Heart left ventricle (tissue), 16 donors: ENCODE results near the gene DDX47. TPM values are rescaled to one million over a fixed set of nuclear protein-coding genes. Genes with fewer than 3 reads are reported as not detected.

Experiments
- ATAC-seq, 4 donors: fragments of 200-7000 bp; cut with Tn5 transposase; one replicate each; pipeline ENCODE4 v1.9.1; 2020 to 2022; ENCODE audit warnings: moderate library complexity in 4 of 4, mild to moderate bottlenecking in 3 of 4, moderate number of reproducible peaks in 1 of 4
- DNase-seq, 5 donors: peaks; one replicate each; pipeline ENCODE4 v3.0.0-alpha.2; 2020
- H3K27ac ChIP-seq, 12 donors: fragments of 200-600 bp; sonication (generic) in 4 of 12; one replicate each; pipeline versions ENCODE4 v1.5.0 to v1.8.0; 2016 to 2022; ENCODE audit warnings: mild to moderate bottlenecking in 2 of 12
- H3K27me3 ChIP-seq, 9 donors: fragments of 200-600 bp; sonication (generic) in 2 of 9; one replicate each; pipeline versions ENCODE4 v1.5.1 to v1.8.0; 2016 to 2022; ENCODE audit warnings: mild to moderate bottlenecking in 3 of 9
- H3K36me3 ChIP-seq, 9 donors: fragments of 200-600 bp; sonication (generic) in 2 of 9; one replicate each; pipeline versions ENCODE4 v1.5.0 to v1.8.0; 2018 to 2022; ENCODE audit warnings: mild to moderate bottlenecking in 2 of 9
- H3K4me1 ChIP-seq, 12 donors: fragments of 200-600 bp; sonication (generic) in 4 of 12; one replicate each; pipeline versions ENCODE4 v1.5.0 to v1.8.0; 2016 to 2022; ENCODE audit warnings: mild to moderate bottlenecking in 3 of 12
- H3K4me3 ChIP-seq, 12 donors: fragments of 200-600 bp; sonication (generic) in 4 of 12; one replicate each; pipeline versions ENCODE4 v1.5.0 to v1.8.0; 2017 to 2022; ENCODE audit warnings: mild to moderate bottlenecking in 9 of 12, moderate library complexity in 4 of 12
- H3K9me3 ChIP-seq, 12 donors: fragments of 200-600 bp; sonication (generic) in 4 of 12; one replicate each; pipeline versions ENCODE4 v1.5.0 to v1.8.0; 2016 to 2022; ENCODE audit warnings: mild to moderate bottlenecking in 1 of 12
- CTCF ChIP-seq, 12 donors: fragments of 200-600 bp; sonication (generic) in 4 of 12; IDR thresholded peaks; one replicate each; pipeline versions ENCODE4 v1.5.0 to v1.8.0; 2018 to 2022; ENCODE audit warnings: antibody characterized with exemption in 12 of 12, mild to moderate bottlenecking in 5 of 12
- POLR2A ChIP-seq, 2 donors: fragments of 450-650 bp; IDR thresholded peaks; one replicate each; pipeline ENCODE4 v1.6.1; 2017; ENCODE audit warnings: antibody characterized with exemption in 2 of 2, mild to moderate bottlenecking in 2 of 2, moderate library complexity in 2 of 2
- WGBS, 4 donors: extraction: QIAGEN DNeasy Blood & Tissue Kit in 2 of 4; methylation state at CpG; one replicate each; pipeline versions ENCODE4 v1.1.5 to v1.1.7; 2013 to 2018; 5-methylcytosine and 5-hydroxymethylcytosine counted together
- intact Hi-C, 10 donors: fragments of 100-400 bp; cut with DNase I; formaldehyde crosslinking; loops; one replicate each; pipeline versions ENCODE4 v1.11.1 to v1.14.2; 2022
- polyA plus RNA-seq, 2 donors: library from polyadenylated mRNA; stranded (reverse); fragments of 200-250 nt; gene quantifications; one replicate each; pipeline ENCODE4 v1.2.3, GENCODE V29; 2013
- total RNA-seq, 9 donors: library from RNA; depleted of rRNA in 2 of 9; stranded (reverse); fragments of >200 nt in 2 of 9; fragmentation: NEBNext Ultra II Directional in 3 of 9; extraction: Animal tissue kit (Norgen Biotek cat#: 25700) in 3 of 9; gene quantifications; one replicate each; pipeline versions ENCODE4 v1.1.0 to v1.2.4, GENCODE V29; 2016 to 2023
- donor health status: ischemic (EF 13 %, LVEDD 7.1; RV severe dilation, severe dysfunction).
- donor health status: healthy with polysubstance abuse.
- donor health status: DM: no; HTN: yes; CAD: no.
- donor health status: DM: no; HTN: no; CAD: no.
- donor health status: ischemic (EF 25% LVEDD 6.9; RV normal size, moderate dysfunction).
- donor health status: ischemic (EF 25% LVEDD 5.7; RV mildly dilated, moderate dysfunction).
- donor health status: healthy.
- donor health status: DM: yes; HTN: yes; CAD: no.
- donor health status: ischemic (EF 35%, LVEDD 5.7; RV mildly dilated, moderate dysfunction).
- donor health status: nonischemic (EF 11% LVEDD 7.7; RV severe dilation, severe dysfunction).
- donor health status: DM: yes; HTN: yes; CAD: no.
- donor health status: PGD.
- donor health status: ischemic (EF 29% LVEDD 5.4; RV normal size, mild dysfunction).
- donor health status: nonischemic (EF 23%, LVEDD 6.1; RV moderate dilation, normal function).

DDX47 gene
- total and polyA plus RNA-seq, 11 donors: 13.7 to 38.2 (median 27.1) TPM

GRCh38 chr12:12835378-12836146 is 22.4 kb downstream of the DDX47 start:
- Histone ChIP-seq H3K4me1 (peaks cover 0 to 4% (median 0%) of the 10 kb centered on the region in 12 donors), H3K4me3 (no peak overlapping the region), H3K9me3 (no peaks in the 10 kb centered on the region), H3K27me3 (no peaks in the 10 kb centered on the region), H3K36me3 (peaks cover 0 to 39% (median 32%) of the 10 kb centered on the region in 9 donors), H3K27ac (no peak overlapping the region)
- no peak for TF ChIP-seq CTCF (IDR thresholded peaks at IDR 0.05)
- no peak for TF ChIP-seq POLR2A (IDR thresholded peaks at IDR 0.05)
- intact Hi-C loops: loop anchor here in 6 of 10 donors (5.0 to 10.0 kb wide), 2 partner anchors 147 to 149 kb away; no protein-coding TSS in a partner anchor
- 87 to 96% (median 95%) methylated on average over 7 of the region's 7 CpGs for WGBS, 4 donors
- DNase-seq (no peak), ATAC-seq (no peak)

- Histone ChIP-seq H3K27ac (no peak overlapping the region), H3K9me3 (no peaks in the 10 kb centered on the region), H3K27me3 (no peaks in the 10 kb centered on the region), H3K4me1 (peaks cover 0 to 4% (median 0%) of the 10 kb centered on the region in 12 donors), H3K4me3 (no peak overlapping the region), H3K36me3 (peaks cover 0 to 31% (median 22%) of the 10 kb centered on the region in 9 donors)
- ATAC-seq: no peak
- intact Hi-C loops: loop anchor here in 6 of 10 donors (5.0 to 10.0 kb wide), 2 partner anchors 146 to 148 kb away; no protein-coding TSS in a partner anchor
- TF ChIP-seq POLR2A (IDR thresholded peaks at IDR 0.05) (no peak), CTCF (IDR thresholded peaks at IDR 0.05) (no peak)
- 83 to 95% (median 89%) methylated on average over 6 of the region's 6 CpGs for WGBS, 4 donors
- DNase-seq: no peak
Observed at GRCh38 chr12:12836571-12836970, 23.4 kb downstream of the DDX47 start.

- DNase-seq: peak in 1 of 5 donors; percentile 38
- TF ChIP-seq POLR2A (IDR thresholded peaks at IDR 0.05) (no peak), CTCF (IDR thresholded peaks at IDR 0.05) (peak in 11 of 12 donors; percentile 28 to 62 (median 45))
- Histone ChIP-seq H3K36me3 (peaks cover 0 to 26% (median 19%) of the 10 kb centered on the region in 9 donors), H3K9me3 (no peaks in the 10 kb centered on the region), H3K27me3 (no peaks in the 10 kb centered on the region), H3K27ac (no peak overlapping the region), H3K4me3 (no peak overlapping the region), H3K4me1 (peaks cover 0 to 4% (median 0%) of the 10 kb centered on the region in 12 donors)
- intact Hi-C loops: loop anchor here in 6 of 10 donors (5.0 to 10.0 kb wide), 2 partner anchors 145 to 148 kb away; no protein-coding TSS in a partner anchor
- 55 to 66% (median 58%) methylated on average over 15 of the region's 15 CpGs for WGBS, 4 donors
- peak in 3 of 4 donors; percentile 50 to 83 (median 69) for ATAC-seq
Observed at GRCh38 chr12:12837025-12837812, 24.1 kb downstream of the DDX47 start.

- 91 to 98% (median 94%) methylated on average over 3 of the region's 3 CpGs for WGBS, 4 donors
- intact Hi-C loops: loop anchor here in 6 of 10 donors (5.0 to 10.0 kb wide), 2 partner anchors 145 to 147 kb away; no protein-coding TSS in a partner anchor
- TF ChIP-seq POLR2A (IDR thresholded peaks at IDR 0.05) (no peak), CTCF (IDR thresholded peaks at IDR 0.05) (no peak)
- Histone ChIP-seq H3K4me3 (no peak overlapping the region), H3K4me1 (peaks cover 0 to 4% (median 0%) of the 10 kb centered on the region in 12 donors), H3K36me3 (peaks cover 0 to 20% (median 14%) of the 10 kb centered on the region in 9 donors), H3K27me3 (no peaks in the 10 kb centered on the region), H3K27ac (no peak overlapping the region), H3K9me3 (no peaks in the 10 kb centered on the region)
- ATAC-seq (no peak), DNase-seq (no peak)
Observed at GRCh38 chr12:12837813-12838153, 24.6 kb downstream of the DDX47 start.
